NB4 (cell line): Measurements from ENCODE around the gene CA9.
A peak's percentile ranks its signal among the peaks of the same experiment; 100 is the strongest.

Experiments used
- DNase-seq: peaks from one replicate; pipeline ENCODE4 v3.0.0; 2010; ENCODE audit warnings: low read depth
- H3K4me3 ChIP-seq: one replicate; pipeline ENCODE4 v1.5.1; 2011; ENCODE audit warnings: mild to moderate bottlenecking, low read depth, low read length, moderate library complexity
- MYC ChIP-seq: IDR thresholded peaks from 2 replicates; pipeline ENCODE4 v1.6.1; 2011; ENCODE audit warnings: low read depth, low read length
- POLR2A ChIP-seq: IDR thresholded peaks from 2 replicates; pipeline ENCODE4 v1.6.1; 2011; ENCODE audit warnings: mild to moderate bottlenecking; ENCODE audit not compliant: insufficient read length; ENCODE audit errors: extremely low read depth
- TF ChIP-seq, protein P1 (sequence below): IDR thresholded peaks from 2 replicates; pipeline ENCODE4 v1.6.1; 2011; ENCODE audit warnings: low read depth, low read length
- TF ChIP-seq, protein P2 (sequence below): IDR thresholded peaks from one replicate; pipeline ENCODE4 v1.5.1; 2012; ENCODE audit warnings: low read depth, low read length

CA9 gene

DNA sequence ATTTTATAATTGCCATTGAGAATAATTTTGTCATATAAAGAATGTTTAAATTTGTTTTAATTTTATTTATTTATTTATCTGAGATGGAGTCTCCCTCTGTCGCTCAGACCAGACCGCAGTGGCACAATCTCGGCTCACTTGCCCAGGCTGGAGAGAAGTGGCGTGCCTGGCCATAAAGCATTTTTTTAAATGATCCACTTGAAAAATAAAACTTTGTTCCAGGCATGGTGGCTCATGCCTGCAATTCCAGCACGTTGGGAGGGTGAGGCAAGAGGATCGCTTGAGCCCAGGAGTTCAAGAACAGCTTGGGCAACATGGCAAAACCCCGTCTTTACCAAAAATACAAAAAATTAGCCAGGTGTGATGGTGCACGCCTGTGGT is 20.9 kb upstream of the CA9 start:
- no peak overlapping the region for H3K4me3 ChIP-seq
- DNase-seq, result no peak
- TF ChIP-seq MYC, result no peak
- TF ChIP-seq, protein P1, sequence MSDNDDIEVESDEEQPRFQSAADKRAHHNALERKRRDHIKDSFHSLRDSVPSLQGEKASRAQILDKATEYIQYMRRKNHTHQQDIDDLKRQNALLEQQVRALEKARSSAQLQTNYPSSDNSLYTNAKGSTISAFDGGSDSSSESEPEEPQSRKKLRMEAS, result no peak
- TF ChIP-seq, protein P2, sequence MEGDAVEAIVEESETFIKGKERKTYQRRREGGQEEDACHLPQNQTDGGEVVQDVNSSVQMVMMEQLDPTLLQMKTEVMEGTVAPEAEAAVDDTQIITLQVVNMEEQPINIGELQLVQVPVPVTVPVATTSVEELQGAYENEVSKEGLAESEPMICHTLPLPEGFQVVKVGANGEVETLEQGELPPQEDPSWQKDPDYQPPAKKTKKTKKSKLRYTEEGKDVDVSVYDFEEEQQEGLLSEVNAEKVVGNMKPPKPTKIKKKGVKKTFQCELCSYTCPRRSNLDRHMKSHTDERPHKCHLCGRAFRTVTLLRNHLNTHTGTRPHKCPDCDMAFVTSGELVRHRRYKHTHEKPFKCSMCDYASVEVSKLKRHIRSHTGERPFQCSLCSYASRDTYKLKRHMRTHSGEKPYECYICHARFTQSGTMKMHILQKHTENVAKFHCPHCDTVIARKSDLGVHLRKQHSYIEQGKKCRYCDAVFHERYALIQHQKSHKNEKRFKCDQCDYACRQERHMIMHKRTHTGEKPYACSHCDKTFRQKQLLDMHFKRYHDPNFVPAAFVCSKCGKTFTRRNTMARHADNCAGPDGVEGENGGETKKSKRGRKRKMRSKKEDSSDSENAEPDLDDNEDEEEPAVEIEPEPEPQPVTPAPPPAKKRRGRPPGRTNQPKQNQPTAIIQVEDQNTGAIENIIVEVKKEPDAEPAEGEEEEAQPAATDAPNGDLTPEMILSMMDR, result no peak
- TF ChIP-seq POLR2A, result no peak

DNA sequence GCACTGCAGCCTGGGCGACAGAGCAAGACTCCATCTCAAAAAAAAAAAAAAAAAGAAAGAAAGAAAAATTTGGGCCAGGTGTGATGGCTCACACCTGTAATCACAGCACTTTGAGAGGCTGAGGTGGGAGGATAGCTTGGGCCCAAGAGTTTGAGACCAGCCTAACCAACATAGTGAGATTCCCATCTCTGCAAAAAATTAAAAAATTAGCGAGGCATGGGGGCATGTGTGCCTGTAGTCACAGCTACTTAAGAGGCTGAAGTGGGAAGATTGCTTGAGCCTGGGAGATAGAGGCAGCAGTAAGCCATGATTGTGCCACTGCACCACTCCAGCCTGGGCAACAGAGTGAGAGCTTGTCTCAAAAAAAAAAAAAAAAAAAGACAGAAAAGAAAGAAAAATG is 20.1 kb upstream of the CA9 start:
- no peak for DNase-seq
- TF ChIP-seq MYC (no peak), POLR2A (no peak)
- TF ChIP-seq, protein P2, result no peak
- TF ChIP-seq, protein P1, result no peak
- H3K4me3 ChIP-seq, result no peak overlapping the region

DNA sequence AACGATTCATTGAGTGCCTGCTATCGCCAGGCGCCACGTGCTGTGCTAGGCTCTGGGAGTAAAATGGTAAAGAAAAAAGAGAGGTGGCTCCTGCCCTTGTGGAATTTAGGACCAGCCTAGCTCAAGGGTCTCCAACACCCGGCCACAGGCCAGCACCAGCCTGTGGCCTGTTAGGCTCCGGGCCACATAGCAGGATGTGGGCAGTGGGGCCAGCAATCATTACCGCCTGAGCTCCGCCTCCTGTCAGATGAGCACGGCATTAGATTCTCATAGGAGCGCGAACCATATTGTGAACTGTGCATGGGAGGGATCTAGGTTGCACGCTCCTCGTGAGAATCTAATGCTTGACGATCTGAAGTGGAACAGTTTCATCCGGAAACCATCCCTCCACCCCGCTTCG is 17.4 kb upstream of the CA9 start:
- no peak for TF ChIP-seq POLR2A
- TF ChIP-seq MYC, result no peak
- TF ChIP-seq, protein P1, result no peak
- TF ChIP-seq, protein P2, result no peak
- H3K4me3 ChIP-seq, result no peak overlapping the region
- peak; percentile 64 for DNase-seq

DNA sequence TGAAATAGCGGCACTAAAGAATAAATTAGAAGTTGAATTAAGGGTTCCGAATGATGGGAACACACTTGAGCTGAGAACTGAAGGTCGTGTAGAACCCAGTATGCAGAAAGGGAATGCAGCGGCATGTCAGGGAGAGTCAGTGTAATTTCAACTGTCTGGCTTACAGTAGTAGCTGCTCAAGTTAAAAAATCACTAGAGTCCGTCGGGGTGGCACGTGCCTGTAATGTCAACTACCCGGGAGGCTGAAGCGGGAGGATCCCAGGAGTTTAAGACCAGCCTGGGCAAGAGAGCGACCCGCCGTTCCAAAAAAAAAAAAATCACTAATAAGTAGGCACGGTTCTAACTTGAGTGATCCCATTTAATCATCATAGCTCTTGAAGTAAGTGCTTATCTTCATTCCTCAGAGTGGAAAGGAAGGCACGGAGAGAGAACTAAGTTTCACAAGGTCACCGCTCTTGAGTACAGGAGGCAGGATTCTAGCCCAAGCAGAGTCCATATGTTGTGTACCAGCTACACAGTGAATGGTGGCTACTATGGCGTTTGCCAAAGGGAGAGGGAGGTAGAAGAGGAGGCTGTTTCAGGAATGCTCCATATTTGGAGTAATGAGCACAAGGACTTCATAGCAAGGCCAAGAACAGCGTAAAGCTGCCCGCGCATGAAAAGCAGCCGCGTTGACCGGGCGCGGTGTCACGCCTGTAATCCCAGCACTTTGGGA is 16.7 kb upstream of the CA9 start:
- H3K4me3 ChIP-seq, result no peak overlapping the region
- peak; percentile 19 for DNase-seq

DNA sequence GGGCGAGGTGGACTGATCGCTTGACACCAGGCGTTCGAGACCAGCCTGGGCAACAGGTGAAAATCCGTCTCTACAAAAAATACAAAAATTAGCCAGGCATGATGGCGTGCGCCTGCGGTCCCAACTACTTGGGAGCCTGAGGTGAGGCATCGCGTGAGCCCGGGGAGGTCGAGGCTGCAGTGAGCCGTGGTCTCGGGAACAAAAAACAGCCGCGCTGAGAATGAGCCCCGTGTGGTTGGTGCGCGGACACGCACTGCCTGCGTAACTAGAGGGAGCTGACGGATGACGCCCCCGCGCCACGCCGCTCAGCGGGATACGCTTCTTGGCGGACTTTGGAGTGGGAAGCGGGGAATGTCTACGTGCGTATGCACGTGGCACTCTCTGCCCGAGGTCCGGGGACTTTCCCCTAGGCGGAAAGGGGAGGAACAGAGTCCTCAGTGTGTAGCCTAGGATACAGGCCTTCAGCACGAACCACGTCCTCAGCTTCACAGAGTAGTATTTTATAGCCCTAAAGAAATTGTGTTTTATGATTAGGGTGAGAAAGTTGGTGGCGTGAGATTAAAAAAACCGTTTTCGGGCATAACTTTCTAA is 16.1 kb upstream of the CA9 start, which contains the start of gene RMRP:
TSS of gene RMRP (minus strand) at position 474 of the 591 bp plus-strand sequence.
- peak; percentile 100 for DNase-seq
- H3K4me3 ChIP-seq, result peak within 1 kb of the TSS; percentile 65
- peak; percentile 98 for TF ChIP-seq MYC
- TF ChIP-seq, protein P2, result peak; percentile 16
- no peak for TF ChIP-seq POLR2A
- TF ChIP-seq, protein P1, result peak; percentile 99

More for the DNA sequence above, 16.7 kb upstream of the CA9 start:
- no peak for TF ChIP-seq MYC
- no peak for TF ChIP-seq POLR2A
- TF ChIP-seq, protein P1, result no peak
- TF ChIP-seq, protein P2, result no peak
